Posterior cingulate gyrus (tissue), 11 donors: Measurements from ENCODE around the gene XRCC5.

Experiments used
- DNase-seq, 10 donors: peaks; one replicate each; pipeline versions ENCODE4 v3.0.0 to v3.0.0-alpha.2; 2020 to 2021; ENCODE audit warnings: mixed read lengths in 3 of 10
- intact Hi-C: fragments of 100-400 bp; cut with DNase I; formaldehyde crosslinking; loops from one replicate; pipeline ENCODE4 v1.15.1; 2023

The XRCC5 gene

DNA sequence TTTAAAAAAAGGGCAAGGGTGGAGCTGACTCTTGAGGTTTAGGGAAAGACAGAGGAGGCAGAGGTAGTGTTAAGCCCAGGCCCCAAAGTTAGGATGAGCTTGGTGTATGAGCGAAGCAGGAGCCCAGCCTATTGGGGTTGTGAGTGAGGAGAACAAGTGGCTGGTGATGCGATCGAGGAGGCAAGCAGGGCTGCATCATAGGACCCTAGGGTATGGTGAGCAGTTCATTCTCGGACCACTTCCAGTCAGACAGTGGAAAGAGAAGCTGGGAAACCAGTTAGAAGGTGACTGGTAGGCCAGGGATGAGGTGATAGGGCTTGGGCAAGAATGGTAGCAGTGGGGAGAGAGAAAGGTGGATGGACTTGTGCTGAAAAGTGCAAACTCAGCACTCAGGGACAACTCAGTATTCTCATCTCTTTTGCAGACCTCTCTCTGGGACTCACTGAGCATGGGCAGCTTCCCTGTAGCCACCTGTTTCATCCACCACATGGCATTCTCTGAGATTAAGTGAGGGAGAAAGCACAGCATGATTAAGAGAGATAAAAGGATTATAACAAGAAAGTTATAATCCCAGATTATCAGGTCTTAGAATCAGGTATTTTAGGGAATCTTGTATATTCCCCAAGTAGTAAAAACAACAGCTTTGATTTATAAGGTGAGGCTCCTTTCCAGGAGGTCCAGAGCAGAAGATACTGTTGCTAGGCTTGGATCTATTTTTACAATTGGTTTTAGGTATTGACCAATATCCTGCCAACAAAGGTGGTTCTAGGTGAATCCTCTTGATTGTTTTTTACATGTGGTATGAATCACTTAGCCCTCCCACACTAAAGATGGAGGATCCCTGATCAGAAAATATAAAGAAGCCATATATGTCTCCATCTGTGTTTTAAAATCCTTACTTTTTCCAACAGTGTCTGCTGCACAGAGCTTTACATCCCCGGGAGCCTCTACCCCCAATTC, 38.3 kb downstream of the XRCC5 start:
- intact Hi-C loops = no loop called here
- no peak for DNase-seq

DNA sequence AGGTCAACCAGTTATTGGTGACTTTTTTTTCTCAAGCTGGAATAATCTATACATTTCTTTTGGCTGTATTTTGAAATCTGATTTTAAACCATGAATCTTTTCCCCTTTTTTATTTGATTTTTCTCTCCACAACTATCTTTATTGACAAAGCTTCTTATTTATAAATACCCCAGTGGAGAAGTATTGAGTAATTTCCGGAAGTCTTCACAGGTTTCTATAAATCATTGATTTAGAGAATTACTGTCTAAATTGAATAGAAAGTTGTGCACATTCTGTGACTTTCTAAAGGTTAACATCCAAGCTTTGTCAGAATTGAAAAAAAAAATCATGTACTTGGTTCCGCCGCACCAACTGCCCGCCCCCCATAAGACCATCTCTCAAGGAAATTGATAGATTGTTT, 39.8 kb downstream of the XRCC5 start:
- intact Hi-C loops = no loop called here
- no peak for DNase-seq

DNA sequence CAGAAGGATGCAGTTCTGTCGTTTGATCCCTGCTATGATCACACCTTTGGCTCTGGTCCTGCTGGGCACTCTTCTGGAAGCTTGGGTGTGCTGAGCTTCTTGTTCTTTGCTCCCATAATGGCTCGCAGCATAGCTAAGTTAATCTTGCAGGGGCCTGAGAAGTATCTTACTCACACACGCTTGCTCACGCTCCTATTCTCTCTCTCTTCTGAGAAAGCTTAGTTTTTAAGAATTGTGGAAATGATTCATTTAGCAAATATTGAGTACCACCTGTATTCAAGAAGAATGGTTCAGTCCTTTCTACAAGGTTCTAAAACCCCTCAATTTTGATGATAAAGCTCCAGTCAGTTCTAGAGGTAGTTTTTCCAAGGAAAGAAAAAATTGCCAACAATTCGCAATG, 40.6 kb downstream of the XRCC5 start:
- DNase-seq = no peak
- intact Hi-C loops = no loop called here

DNA sequence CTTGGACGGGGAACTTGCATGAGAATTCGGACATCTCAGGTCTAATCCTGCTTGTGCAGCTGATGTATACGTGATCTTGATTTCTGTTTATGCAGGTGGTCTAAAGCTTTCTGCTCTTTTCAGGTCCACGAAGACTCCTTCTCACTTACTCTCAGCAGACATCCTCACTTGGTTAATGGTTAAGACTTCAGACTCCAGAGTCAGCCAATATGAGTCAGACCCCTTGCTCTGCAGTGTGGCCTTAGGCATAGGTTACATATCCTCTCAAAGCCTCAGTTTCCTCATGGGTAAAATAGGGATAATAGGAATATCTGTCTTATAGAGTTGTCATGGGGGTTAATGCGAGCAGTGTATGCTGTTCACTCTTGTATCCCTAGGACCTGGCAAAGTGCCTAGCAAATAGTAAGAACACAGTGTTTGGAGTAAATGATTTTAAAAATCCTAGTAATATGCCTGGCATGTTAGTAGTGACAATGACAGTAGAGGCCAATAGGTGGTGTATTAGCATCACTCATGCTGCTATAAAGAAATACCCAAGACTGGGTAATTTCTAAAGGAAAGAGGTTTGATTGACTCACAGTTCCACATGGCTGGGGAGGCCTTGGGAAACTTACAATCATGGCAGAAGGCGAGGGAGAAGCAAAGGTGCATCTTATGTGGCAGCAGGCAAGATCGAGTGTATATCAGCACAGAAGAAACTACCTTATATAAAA, 42.3 kb downstream of the XRCC5 start:
- intact Hi-C loops = no loop called here
- no peak for DNase-seq

DNA sequence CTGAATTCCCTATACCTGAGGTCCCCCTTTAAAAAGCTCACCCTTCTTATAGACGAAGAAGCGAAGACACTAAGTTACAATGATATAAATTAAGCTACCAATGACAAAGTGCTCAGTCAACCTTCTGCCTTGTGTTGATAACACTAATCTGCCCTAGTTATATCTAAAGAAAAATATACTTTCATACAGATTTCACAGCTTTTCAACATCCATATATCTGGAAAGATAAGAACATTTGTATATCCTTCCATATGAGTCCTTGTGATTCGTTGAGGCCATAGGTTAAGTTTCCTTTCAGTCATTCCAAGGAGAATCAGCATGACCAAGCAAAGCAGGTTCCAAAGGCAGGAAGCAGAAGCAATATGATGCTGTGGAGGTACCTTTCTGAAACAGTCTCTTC, 46.8 kb downstream of the XRCC5 start:
- no peak for DNase-seq
- intact Hi-C loops = no loop called here

DNA sequence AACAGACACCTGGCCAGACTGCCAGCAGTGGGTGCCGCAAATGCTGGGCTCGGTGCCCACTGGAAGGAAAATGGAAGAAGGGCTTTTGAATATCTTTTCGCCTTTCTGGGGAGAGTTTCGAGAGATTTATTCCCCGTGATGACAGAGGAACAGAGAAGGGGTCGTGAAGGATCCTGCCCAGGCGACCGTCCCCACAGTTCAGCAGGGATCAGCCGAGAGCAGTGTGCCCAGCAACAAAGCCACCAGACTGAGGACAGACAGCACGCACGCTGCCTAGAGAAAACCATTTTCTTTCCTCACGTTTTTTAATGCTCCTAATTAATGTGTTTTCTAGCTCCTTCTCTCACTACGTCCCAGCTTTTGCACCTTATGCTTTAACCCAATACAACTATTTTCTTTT, 47.7 kb downstream of the XRCC5 start:
- intact Hi-C loops = no loop called here
- DNase-seq = peak in 1 of 10 donors; percentile 76

DNA sequence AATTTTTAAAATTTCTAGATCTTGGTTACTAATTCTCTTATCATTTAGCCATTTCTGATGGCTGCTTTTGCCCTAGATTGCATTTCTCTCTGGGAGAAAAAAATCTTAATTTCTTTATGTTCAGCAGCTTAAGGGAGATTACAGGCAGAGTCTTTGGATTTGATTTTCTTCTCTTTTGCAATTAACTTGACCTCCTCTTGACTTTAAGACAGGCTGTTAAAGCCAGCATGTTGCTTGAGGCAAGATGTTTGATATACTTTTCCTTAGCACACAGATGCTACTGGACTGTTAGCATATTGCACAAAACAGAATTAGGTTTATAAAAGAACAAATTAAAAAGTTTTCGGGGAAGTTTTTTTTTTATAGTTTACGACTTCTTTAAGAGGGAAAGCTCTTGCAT, 50.0 kb downstream of the XRCC5 start:
- no peak for DNase-seq
- intact Hi-C loops = no loop called here

DNA sequence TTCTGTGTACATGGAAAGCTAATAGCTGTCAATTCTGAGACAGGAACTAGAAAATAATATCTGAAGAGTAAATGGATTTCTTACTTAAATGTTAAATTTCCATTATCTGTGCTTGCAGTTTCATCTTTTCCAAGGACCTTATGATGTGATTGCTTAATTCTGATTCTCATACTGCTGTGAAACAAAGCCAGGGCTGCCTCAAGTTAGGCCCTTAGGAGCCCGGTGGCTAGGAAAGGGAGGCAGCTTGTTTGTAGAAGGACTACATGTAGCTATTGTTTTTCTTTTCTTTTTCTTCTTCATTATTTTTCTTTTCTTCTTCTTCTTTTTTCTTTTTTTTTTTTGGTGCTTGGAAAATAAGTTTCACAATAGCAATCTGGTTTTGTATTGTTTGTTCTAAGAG, 50.5 kb downstream of the XRCC5 start:
- intact Hi-C loops = no loop called here

DNA sequence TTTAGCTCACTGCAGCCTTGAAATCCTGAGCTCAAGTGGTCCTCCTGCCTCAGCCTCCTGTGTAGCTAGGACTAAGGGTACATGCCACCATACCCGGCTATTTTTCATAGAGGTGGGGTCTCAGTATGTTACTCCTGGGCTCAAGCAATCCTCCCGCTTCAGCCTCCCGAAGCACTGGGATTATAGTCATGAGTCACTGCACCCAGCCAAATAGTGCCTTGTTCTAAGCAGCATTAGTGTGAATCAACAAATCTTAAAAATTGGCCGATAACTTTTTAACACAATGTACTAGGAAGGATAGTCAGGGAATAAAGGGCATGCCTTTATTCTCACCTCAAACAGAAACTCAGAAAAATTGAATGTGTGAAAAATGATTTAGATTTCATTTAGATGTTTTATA, 51.6 kb downstream of the XRCC5 start:
- intact Hi-C loops = no loop called here
- DNase-seq = no peak

More for the DNA sequence above, 50.5 kb downstream of the XRCC5 start:
- no peak for DNase-seq

DNA sequence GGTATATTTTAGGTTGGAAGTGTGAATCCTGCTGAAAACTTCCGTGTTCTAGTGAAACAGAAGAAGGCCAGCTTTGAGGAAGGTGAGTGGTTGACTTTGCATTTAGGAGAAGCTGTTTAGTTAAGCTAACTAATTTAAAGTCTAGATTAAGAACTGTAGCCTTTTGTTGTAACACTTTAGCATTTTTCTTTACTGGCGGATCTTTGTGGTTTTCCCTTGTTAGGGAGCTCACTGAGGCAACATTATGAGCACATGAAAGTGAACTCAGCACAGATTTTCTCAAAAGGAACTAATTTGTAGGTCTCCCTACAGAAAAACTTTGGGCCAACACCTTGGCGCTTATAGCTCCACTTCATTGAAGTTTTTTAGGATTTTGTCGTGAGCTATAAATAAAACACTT, 52.8 kb downstream of the XRCC5 start:
- DNase-seq = no peak
- intact Hi-C loops = no loop called here

DNA sequence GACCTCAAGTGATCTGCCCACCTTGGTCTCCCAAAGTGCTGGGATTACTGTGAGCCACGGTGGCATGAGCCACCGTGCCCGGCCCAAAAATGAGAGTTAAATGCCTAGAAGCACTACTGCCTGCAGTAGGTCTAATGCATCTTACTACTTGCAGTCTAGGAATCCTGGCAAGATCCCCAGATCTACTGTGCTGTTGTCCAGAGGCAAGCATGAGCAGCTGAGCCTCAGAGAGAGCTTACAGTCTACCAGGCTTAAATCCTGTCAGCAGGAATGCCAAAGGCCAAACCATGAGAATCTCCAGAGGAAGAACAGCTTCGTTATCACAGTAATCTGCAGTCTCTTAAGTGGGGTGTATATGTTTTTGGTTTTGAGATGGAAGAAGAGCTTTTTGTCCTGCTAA, 54.4 kb downstream of the XRCC5 start:
- DNase-seq = no peak
- intact Hi-C loops = no loop called here

DNA sequence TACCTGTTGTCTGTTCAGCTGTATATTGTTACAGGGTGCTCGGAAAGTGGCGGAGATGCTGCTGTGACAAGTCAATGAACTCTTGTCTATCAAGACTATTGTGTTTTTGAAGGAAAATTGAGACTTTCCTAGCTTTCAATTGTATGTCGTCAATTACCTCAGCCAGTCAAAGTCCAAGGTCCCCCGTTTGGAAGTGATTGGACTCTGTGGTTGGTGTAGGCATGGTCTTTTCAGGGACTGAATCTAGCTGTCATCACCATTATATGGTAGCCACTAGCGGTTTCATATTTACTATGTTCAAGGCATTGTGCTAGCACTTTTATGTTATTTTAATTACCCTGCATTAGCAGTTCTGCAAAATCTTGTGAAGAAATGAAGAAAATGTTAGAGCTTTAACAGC, 54.9 kb downstream of the XRCC5 start:
- intact Hi-C loops = no loop called here

DNA sequence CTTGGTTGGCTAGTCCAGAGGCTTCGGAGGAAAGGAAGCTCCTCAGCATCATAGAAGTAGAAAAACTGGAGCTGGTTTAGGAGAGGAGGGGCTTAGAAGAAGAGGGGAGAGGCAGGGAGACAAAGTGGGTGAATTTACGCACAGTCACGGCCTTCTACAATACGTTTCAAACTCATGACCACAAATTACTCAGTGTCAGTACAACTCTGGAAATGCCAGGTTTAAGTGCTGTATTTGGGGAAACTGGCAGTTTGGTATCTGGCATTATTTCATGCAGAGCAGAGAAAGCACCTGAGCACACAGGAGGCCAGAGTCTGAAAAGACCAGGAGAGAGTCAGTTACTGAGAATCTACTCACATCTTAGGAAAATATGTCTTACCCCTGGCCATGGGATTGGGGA, 55.4 kb downstream of the XRCC5 start:
- no peak for DNase-seq

More for the DNA sequence above, 54.9 kb downstream of the XRCC5 start:
- DNase-seq = no peak

DNA sequence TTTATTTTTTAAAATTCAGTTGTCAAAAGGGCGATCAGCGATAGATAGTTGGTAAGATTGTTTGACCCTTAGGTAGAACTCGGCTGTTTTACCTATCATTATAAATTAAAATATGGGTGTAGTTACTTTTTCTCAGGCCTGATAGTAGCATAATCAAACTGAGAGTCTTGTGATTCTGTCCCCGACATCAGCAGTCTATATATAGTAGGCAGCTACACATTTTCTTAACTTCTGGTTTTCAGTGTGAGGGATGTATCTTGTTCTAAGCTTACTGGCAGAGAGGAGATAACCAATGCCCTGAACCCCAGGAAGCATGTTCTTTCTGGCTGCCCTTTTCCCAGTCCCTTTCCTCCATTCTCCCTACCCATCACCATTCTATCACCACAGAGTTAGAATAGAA, 56.6 kb downstream of the XRCC5 start:
- DNase-seq = no peak
- intact Hi-C loops = no loop called here

More for the DNA sequence above, 55.4 kb downstream of the XRCC5 start:
- intact Hi-C loops = no loop called here

DNA sequence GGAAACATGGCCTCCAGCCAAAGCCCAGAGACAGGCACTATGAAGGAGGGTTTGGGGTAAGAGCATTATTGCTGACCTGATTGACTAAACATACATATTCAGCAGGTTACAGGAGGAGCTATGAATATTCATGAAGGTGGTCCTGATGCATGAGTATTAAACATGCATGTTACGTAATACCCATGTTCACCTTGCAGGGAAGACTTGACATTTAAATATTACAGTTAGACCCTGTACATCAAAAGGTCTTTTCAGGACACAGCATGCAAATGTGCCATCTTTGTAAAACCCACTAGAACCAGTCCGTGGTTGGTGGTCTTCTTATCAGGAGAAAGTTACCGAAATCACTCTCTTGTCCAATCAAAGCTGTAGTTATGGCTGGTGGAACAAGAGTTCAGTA, 59.9 kb downstream of the XRCC5 start:
- intact Hi-C loops = no loop called here
- no peak for DNase-seq

DNA sequence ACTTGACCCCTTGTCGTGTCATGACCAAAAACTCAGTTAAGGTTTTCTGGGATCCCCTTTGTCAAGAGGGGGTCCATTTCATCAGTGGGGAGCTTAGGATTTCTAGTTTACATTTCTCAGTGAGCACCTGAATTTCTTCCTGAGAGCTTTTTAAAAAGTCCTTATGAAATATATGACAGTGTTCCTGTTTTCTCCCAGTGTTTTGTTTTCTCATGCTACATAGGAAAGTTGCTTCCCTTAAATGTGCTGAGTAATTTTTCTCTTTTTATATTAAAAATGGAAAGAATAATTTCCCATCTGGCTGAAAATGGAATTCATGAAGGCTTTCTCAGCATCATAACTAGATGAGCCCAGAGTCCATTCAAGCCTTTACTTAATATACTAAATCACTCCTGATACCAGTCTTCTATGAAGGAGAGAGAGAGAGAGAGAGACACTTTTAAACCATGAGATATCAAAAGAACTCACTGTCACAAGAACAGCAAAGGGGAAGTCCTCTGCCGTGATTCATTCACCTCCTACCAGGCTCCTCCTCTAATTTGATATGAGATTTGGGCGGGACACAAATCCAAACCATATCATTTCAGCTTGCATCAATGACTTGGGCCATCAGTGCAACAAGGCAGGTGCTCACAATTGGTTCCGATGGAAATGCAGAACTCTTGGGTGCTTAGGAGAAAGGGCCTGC, 61.1 kb downstream of the XRCC5 start:
- intact Hi-C loops = no loop called here

DNA sequence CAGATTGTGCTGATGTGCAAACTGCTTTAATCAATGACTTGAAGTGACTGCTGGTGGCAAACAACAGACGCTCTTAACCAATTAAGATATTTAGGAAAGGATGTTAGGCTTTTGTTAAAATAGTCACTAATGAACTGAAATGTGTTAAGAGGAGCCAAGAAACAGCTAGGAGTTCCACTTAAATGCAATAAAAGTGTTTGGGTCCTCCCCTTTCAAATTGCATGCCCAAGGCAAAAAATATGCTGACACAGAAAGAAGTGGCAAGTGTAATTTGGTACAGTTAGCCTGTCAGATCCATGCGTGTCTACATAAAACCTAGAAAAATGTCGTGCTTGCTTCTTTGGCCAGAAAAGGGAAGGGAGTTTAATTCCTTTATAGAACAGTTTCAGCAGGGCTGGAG, 61.9 kb downstream of the XRCC5 start:
- no peak for DNase-seq
- intact Hi-C loops = no loop called here

More for the DNA sequence above, 61.1 kb downstream of the XRCC5 start:
- DNase-seq = no peak

DNA sequence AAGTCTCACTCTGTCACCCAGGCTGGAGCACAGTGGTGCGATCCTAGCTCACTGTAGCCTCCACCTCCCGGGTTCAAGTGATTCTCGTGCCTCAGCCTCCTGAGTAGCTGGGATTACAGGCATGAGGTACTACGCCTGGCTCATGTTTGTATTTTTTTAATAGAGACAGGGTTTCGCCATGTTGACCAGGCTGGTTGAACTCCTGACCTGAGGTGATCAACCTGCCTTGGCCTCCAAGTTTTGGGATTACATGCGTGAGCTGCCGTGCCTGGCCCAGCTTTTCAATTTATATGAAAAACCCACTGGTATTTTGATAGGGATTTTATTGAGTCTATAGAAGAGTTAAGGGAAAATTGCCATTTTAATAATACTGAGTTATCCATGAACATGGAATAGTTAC, 63.3 kb downstream of the XRCC5 start:
- intact Hi-C loops = no loop called here
- no peak for DNase-seq

DNA sequence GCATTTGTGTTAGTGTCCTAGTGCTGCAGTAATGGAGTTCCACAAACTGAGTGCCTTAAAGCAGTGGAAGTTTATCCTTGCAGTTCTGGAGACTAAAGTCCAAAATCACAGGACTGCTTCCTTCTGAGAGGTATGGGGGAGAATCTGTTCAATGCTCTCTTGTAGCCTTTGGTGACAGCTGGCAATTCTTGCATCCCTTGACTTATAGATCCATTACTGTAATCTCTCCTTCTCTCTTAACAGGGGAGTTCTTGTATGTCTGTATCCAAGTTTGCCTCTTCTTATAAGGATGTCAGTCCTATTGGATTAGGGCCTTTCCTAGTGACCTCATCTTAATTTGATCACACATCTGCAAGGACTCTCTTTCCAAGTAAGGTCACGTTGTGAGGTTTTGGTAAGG, 69.9 kb downstream of the XRCC5 start:
- DNase-seq = no peak
- intact Hi-C loops = no loop called here

DNA sequence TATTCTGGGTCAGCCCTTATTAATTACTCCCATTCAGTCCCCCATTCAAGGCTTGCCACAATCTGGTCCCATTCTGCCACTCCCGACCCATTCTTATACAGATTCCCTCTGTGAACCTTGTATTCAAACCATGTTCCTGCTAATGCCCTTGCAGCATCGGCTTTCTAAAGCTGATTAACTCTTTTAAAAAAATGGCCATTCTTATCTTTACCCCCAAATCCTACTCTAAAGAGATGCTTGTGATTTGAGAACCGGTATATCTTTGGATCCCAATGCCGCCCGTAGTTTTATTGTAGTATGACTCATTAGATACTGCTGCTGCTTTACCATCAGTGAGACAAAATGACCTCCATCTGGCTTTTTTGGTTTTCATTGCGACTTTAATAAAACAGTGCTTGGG, 72.2 kb downstream of the XRCC5 start:
- no peak for DNase-seq
- intact Hi-C loops = no loop called here

DNA sequence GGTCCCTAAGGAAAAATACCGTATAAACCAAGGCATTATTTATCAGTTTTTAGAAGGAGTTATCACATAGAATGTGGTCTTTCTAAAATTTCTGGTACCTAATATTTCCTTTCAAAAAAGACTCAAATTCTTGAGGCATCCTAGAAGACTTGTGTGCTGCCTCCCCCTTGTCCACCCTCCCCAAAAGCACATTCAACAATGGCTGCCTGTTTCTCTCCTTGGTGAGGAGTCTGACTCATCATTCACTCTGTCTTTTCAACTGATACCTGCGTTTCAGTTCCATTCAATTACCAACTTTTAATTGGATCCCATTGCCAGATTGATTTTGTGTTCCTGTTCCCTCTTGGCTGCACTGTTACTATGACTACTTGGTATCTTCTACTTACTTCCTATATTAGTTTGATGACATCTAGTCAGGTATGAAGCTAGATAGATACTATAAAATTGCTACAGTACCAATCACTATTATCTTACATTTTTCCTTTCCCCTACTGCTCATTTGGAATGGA, 72.9 kb downstream of the XRCC5 start:
- intact Hi-C loops = no loop called here
- DNase-seq = no peak
